AG04449 (cell line): ENCODE results near the gene NR6A1.

ENCODE experiments used
- CTCF ChIA-PET: fragments of 350-600 bp; formaldehyde crosslinking; extraction: SDS; loops from one replicate; lab custom pipeline; 2021; ENCODE audit warnings: antibody characterized with exemption; lab: Yijun Ruan, JAX
- POLR2A ChIA-PET: fragments of 400-600, 350-600 bp; formaldehyde crosslinking; extraction: SDS; loops from one replicate; lab custom pipeline; 2020; ENCODE audit warnings: antibody characterized with exemption, inconsistent platforms; lab: Yijun Ruan, JAX
- DNase-seq: peaks from one replicate; pipeline ENCODE4 v3.0.0-alpha.2; 2010; ENCODE audit warnings: low read depth, low spot score
- H3K4me3 ChIP-seq: 2 replicates; pipeline ENCODE4 v1.5.1; 2011; ENCODE audit warnings: low read depth, mild to moderate bottlenecking, control low read depth, low read length
- CTCF ChIP-seq: IDR thresholded peaks from one replicate; pipeline ENCODE4 v1.5.1; 2011; ENCODE audit warnings: mild to moderate bottlenecking, moderate library complexity, low read length, control low read depth, inconsistent platforms; ENCODE audit not compliant: insufficient read depth; ENCODE audit errors: missing control alignments

Gene NR6A1

DNA sequence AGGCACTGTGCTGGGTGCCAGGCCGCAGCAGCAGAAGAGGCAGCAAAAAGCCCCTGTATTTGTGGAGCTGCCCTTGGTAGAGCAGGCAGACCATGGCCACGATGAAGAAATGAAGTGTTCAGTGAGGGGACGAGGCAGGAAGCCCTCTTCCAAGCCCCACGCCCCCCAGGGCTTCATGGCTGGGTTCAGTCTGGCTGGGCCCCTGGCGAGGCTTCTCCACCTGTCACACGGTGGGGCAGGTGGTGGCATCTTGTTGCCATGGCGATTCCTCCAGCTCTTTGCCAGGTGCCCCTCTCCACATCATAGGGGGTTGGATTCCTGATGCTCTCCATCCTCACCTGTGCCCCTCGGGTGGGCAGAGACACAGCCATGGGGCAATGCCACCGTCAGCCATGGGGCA, 299.4 kb downstream of the NR6A1 start:
- ChIA-PET CTCF (no interaction called here), POLR2A (interaction anchor here (0.6 kb wide), 1 partner anchor 27 kb away, joined by 3 read pairs; no protein-coding TSS in a partner anchor)
- no peak for DNase-seq
- TF ChIP-seq CTCF: no peak
- H3K4me3 ChIP-seq: no peak overlapping the region

- no peak overlapping the region for H3K4me3 ChIP-seq
- POLR2A ChIA-PET: no interaction called here
- CTCF ChIA-PET: interaction anchor here (1.0 kb wide), 1 partner anchor 9 kb away, joined by 4 read pairs; no protein-coding TSS in a partner anchor
- no peak for DNase-seq
- TF ChIP-seq CTCF: no peak
Observed at GRCh38 chr9:124470726-124471125, 300.4 kb downstream of the NR6A1 start.

GRCh38 chr9:124470306-124470705, 300.8 kb downstream of the NR6A1 start:
- ChIA-PET POLR2A (no interaction called here), CTCF (interaction anchor here (1.0 kb wide), 1 partner anchor 10 kb away, joined by 4 read pairs; no protein-coding TSS in a partner anchor)

DNA sequence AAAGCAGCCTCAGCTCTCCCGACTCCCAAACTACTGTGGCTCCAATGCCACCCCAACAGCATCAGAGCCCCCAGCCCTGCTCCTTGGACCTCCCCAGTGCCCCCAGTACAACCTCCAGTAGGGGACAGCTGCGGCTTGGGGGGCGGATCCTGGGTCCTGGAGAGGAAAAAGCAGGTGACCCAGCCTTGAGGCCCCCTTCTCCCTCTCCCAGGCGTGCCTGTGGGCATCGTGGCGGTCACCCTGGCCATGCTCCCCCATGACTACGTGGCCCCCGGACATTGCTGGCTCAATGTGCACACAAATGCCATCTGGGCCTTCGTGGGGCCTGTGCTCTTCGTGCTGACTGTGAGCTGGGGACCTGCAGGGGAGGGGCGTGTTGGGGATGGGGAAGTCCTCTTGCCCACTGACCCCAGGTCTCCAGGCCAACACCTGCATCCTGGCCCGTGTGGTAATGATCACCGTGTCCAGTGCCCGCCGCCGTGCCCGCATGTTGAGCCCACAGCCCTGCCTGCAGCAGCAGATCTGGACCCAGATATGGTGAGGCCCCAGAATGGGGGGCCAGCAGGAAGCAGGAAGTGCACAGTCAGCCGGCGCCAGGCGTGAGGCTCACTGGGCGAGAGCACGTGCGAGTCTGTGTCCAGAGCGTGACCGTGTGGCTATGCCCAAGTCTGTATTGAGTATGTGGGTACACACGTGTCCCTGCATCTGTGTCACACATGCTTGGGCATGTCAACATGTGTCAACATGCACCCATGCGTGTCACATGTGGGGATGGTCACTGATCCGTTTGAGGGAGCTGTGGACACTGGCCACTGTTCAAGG, 301.9 kb downstream of the NR6A1 start:
- CTCF ChIA-PET: interaction anchor here (1.0 kb wide), 1 partner anchor 11 kb away, joined by 4 read pairs; no protein-coding TSS in a partner anchor
- TF ChIP-seq CTCF: no peak

More at GRCh38 chr9:124470306-124470705, 300.8 kb downstream of the NR6A1 start:
- DNase-seq: no peak
- no peak for TF ChIP-seq CTCF
- H3K4me3 ChIP-seq: no peak overlapping the region

DNA sequence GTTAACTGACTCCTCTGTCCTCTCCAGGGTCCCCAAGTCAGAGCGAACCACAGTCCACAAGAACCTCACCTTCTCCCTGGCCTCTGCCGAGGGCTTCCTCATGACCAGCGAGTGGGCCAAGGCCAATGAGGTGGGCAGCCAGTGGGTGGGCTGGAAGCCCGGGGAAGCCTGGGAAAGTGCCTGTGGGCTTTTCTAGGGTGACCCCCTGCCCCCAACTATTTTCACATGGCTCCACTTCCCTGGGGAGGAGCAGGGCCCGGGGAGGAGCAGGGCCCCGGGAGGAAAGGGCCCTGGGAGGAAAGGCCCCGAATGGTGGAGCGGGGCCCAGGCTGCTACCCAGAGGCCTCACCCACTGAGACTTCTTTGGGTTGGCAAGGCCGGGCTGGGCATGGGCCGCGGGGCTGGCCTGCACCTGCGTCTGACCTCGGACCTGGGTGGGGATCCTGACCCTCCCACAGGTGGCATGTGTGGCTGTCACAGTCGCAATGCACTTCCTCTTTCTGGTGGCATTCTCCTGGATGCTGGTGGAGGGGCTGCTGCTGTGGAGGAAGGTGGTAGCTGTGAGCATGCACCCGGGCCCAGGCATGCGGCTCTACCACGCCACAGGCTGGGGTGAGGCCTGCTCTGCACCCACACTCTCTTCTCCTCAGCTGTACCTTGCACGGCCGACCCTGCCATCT, 302.9 kb downstream of the NR6A1 start:
- CTCF ChIA-PET: no interaction called here
- no peak overlapping the region for H3K4me3 ChIP-seq
- POLR2A ChIA-PET: no interaction called here
- no peak for DNase-seq
- no peak for TF ChIP-seq CTCF

More for the DNA sequence above, 301.9 kb downstream of the NR6A1 start:
- POLR2A ChIA-PET: no interaction called here
- DNase-seq: no peak
- H3K4me3 ChIP-seq: no peak overlapping the region

GRCh38 chr9:124467410-124468060, 303.6 kb downstream of the NR6A1 start:
- ChIA-PET POLR2A (no interaction called here), CTCF (no interaction called here)
- DNase-seq: no peak
- H3K4me3 ChIP-seq: no peak overlapping the region
- no peak for TF ChIP-seq CTCF
